HG03097 (cell line): Measurements from ENCODE around the gene HAUS6.
"Not testable (repeated sequence)": the region's sequence is repeated elsewhere in the genome, so short reads cannot be mapped to it uniquely, and the experiment has no call there.

Experiments
- ATAC-seq: cut with Tn5 transposase; IDR thresholded peaks from one replicate; pipeline ENCODE4 v1.9.1; 2021; ENCODE audit not compliant: unreplicated experiment, low FRiP score

Gene HAUS6

DNA sequence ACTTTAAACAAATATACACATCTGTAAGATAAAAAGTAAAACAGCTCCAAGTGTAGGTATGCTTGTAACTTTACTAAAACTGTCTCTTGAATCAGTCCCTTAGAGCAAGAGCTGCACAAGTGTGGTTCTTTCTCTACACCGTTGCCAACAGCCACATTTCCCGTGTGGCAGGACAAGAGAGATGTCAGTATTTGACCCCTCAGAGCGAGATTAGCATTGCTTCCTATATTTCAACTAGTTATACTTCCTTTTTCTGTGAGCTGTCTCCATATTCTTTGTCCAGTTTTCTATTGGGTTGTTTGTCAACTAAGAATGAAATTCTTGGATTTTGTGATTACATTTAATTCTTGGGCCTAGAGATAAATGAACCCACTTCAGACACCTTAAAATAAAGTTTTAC lies 16.5 kb upstream of the HAUS6 start:
- no peak for ATAC-seq

DNA sequence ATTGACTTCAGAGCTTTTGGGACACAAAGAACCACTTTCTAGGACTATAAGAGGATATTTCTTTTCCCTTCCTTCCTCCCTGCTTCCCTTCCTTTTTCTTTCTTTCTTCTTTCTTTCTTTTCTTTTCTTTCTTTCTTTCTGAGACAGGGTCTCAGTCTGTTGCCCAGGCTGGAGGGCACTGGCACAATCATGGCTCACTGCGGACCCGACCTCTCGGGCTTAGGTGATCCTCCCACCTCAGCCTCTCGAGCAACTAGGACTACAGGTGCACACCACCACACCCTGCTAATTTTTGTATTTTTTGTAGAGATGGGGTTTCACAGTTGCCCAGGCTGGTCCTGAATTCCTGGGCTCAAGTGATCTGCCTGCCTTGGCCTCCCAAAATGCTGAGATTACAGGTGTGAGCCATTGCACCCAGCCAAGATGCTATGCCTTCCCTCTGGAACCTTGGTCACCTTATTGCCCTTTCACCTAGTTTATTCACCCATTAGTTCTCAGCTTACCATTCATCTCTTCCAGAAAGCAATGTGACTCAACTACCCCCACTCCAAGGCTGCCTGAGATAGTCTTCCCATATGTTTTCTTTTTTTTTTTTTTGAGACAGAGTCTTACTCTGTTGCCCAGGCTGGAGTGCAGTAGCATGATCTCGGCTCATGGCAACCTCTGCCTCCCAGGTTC lies 14.5 kb upstream of the HAUS6 start:
- no peak for ATAC-seq

DNA sequence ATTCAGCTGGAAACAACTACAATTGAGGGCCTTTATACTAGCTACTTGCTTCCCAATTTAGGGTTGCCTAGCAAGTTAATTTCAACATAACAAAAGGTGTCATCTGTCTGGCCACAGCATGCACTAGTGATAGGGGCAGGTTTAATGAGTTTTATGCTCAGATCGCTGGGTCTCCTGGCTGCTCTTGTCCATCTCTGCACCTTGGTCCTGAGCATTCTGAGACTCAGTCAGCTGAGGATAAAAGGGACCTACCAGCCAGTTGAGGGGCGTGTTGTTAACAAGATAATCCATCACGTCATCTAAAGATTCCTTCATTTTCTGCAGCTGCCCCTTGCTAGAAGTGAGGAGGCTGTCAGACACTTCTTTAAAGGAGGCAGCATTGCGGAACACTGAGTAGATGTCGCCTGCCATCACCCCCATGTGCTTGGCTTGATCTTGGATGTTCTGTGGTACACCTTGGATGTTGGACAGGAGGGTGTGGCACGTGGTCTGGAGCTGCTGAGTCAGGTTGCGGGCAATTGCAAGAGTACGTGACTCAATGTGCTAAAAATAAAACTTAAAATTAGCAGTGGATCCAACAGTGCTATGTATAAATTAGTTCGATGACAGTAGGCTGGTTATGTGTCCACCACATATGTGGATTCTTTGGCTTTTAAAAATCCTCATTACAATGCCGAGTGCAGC lies 13.5 kb upstream of the HAUS6 start:
- ATAC-seq = no peak

DNA sequence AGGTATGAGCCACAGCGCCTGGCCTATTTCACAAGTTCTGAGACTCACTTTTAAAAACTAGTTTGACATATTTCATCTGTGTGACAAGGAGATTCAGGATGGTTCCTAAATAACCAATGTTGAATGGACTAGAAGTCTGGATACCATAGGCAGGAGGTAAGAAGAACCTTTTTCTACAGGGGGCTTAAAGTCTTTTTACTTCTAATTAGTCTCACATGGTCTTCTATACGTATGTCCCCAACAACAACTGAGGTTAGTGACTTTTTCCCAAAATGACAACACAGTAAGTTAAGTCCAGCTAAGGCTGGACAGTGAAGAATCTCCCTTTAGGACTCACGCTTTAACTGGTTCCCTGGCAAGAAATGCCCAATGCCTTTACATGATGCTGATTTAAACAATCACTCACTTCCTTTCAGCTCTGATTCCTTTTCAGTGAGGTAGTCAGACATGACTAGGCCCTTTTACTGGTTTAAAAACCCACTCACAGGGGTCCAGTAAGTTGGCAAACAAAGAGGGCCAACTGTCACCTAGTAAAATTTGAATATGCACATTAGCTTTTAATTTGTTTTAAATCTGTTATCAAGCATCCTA lies 12.1 kb upstream of the HAUS6 start:
- no peak for ATAC-seq

DNA sequence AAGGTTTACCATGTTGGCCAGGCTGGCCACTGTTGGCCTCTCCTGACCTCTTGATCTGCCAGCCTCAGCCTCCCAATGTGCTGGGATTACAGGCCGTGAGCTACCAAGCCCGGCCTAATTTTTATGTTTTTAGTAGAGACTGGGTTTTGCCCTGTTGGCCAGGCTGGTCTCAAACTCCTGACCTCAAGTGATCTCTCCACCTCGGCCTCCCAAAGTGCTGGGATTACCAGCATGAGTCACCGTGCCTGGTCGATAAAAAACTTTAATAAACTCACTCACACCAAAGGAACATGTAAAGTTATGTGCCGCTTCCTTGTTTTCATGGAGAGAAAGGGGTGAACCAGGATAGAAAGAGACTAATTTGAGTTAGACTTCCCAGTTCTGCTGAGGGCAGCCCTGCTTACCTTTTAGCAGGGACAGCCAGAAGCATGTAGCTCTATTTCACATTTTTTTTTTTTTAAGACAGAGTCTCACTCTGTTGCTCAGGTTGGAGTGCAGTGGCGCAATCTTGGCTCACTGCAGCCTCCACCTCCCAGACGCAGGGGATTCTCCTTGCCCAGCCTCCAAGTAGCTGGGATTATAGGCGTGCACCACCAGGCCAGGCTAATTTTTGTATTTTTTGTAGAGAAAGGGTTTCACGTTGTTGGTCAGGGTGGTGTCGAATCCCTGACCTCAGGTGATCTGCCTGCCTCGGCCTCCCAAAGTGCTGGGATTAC lies 11.4 kb upstream of the HAUS6 start:
- ATAC-seq = no peak

DNA sequence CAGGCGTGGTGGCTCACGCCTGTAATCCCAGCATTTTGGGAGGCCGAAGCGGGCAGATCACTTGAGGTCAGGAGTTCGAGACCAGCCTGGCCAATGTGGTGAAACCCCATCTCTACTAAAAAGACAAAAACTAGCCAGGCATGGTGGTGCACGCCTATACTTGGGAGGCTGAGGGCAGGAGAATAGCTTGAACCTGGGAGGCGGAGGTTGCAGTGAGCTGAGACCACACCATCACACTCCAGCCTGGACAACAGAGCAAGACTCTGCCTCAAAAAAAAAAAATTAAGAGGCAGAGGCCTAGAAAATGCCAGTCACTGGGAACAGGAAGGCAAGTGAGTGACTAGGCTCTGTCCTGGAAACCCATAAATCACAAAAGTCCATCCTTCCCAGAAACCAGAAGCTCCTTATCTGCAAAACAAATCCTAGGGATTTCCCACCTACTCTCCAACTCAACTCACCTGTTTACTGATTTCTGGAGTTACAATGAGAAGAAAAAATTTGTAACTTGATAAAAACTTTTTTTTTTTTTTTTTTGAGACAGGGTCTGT lies 10.4 kb upstream of the HAUS6 start:
- ATAC-seq = not testable (repeated sequence)

DNA sequence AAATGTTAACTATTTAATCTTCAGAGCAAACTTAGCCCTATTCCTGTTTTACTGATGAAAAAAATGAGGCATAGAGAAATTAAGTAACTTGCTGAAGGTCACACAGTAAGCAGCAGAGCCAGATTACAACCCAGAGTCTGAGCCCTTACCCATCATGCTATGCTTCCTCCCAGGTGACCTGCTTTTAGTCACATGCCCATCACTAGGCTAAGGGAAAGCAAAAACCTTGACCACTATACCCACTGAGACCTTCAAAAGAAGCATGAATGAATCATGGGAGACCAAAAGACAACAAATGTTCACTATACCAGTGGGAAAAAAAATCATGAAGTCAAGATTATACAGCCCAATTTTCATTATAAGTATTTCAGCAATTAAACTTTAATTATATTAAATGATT lies 5.3 kb upstream of the HAUS6 start:
- ATAC-seq = no peak

DNA sequence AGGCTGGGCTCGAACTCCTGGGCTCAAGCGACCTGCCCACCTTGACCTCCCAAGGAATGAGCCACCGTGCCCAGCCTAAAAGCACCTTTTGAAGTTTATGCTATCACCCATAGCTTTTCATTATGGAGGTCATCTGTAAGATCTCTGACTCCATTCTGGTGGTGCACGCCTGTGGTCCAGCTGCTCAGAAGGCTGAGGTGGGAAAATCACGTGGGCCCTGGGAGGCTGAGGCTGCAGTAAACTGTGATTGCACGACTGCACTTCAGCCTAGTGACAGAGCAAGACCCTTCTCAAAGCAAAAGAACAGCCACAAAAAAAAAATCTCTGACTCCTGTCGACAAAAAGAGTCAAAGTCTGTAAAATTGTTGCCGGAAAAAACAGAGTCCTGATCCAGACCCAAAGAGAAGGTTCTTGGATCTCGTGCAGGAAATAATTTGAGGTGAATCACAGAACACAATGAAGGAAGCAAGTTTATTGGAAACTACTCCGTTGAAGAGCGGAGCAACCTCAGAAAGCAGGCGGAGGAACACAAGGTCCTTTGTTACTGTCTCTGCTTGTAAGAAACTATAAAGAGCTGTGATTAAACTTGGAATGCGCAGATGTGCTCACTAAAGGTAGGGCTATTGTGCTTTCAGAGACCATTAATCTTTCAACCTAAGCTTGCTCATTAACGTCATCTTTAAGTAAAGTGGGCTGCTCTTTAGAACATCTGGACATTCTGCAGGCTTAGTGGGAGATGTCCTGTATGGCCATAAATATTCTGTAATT lies 2.0 kb upstream of the HAUS6 start:
- ATAC-seq = no peak

DNA sequence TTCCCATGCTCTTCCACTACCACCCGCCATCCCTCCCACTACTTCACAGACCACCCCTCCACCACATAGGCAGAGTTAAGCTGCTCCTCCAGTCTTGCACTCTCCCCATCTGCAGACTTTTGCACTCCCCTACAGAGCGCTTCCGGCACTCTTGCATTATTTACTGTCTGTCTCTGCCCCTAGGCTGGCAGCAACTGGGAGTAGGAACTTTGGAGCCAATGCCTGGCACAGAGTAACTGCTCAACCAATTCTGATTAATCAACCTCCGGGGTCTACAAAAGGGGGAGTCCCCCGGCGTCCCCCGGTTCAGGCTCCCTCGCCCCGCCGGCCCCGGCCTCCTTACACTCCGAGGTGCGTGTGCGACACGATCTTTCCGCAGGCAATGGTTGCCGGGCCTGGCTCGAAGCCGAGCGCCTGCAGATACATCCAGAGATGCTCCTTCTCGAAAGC lies 498 bp downstream of the HAUS6 start:
- peak; percentile 19 for ATAC-seq

DNA sequence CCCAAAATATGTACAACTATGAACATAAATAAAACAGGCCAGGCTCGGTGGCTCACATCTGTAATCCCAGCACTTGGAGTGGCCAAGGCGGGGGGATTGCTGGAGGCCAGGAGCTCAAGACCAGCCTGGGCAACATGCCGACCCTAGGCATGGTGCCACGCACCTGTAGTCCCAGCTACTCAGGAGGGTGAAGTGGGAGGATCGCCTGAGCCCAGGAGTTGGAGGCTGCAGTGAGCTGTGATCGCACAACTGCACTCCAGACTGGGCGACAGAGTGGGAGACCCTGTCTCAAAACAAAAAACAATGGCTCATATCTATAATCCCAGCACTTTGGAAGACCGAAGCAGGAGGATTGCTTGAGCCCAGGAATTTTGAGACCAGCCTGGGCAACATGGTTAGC lies 1.5 kb downstream of the HAUS6 start:
- no peak for ATAC-seq

DNA sequence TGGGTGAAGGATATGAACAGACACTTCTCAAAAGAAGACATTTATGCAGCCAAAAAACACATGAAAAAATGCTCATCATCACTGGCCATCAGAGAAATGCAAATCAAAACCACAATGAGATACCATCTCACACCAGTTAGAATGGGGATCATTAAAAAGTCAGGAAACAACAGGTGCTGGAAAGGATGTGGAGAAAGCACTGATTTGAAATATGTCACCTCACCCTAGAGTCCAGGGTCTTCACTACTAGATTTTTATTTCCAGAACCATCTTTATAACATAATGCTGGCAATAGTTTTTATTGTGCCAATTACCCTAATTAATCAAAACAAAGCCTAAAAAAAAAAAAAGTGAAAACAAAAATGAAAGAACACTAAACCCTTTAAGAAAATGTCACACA lies 5.3 kb downstream of the HAUS6 start:
- not testable (repeated sequence) for ATAC-seq

DNA sequence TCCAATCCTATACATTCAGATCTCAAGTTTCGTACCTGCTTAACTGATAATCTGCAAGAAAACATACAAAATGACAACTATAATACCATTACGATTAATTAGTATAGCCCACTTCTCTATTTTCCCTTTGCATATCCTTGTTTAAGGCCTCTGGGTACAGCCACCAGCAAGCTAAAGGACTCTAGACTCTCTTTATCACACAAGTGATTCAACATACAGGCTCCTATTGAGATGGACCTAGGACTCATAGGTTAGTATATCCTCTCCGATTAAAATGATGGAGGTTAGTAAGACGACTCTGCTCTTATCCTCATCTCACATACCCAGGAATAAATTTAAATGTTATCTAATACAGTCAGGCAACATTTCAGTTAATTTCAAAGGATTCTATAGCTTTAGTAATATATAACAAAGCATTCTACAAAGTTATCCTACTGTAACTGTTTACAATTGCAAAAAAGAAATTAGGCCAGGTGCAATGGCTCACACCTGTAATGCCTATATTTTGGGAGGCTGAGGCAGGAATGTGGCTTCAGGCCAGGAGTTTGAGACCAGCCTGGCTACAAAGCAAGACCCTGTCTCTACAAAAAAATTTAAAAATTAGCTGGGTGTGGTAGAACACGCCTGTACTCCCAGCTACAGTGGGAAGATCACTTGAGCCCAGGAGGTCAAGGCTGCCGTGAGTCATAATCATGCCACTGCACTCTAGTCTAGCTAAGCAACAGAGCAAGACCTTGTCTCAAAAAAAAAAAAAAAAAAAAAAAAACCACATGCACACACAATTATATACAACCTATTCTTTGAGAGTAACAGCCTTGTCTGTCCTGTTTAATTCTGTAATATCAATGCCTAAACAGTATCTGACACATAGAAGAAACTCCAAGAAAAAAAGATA lies 15.4 kb downstream of the HAUS6 start:
- no peak for ATAC-seq

DNA sequence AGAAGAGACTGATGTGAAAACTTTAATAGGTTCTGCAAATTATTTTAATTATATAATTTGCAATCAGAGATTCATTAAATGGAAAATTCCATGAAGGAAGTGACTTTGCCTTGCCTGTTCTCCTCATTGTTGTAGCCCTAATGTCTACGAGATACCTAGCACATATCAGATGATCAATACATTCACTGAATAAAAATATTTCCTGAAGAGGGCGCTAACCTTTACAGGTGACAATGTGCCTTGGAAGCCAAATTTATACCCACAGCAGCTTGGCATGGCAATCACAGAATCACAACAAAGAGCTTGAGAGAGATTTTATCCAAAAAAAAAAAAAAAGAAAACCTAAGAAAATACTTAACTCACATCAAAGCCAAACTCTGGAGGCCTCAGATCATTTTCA lies 17.4 kb downstream of the HAUS6 start:
- no peak for ATAC-seq

DNA sequence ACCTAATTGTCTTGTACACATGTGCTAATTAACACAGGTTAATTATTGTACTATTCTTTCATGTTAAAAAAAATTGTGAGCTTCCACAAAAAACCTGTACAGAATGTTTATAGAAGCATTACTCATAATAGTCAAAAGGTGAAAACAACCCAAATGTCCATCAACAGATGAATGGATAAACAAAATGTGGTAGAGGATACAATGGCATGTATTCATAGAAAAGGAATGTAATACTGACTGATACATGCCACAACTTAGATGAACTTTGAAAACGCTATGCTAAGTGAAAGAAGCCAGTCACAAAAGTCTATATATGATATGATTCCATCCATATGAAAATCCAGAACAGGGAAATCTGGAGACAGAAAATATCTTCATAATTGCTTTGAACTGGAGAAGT lies 27.9 kb downstream of the HAUS6 start:
- ATAC-seq = no peak

DNA sequence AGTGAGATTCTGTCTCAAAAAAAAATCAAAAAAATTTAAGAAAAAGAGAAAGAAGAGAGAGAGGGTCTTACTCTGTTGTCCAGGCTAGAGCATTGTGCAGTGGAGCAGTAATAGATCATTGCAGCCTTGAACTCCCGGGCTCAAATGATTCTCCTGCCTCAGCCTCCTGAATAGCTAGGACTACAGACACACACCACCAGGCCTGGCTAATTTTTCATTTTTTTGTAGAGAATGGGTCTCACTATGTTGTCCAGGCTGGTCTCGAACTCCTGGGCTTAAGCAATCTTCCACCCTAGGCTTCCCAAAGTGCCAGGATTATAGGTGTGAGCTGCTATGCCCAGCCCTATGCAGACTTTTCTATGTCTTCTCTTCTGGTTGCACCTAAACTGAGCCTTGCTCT lies 28.5 kb downstream of the HAUS6 start:
- no peak for ATAC-seq

DNA sequence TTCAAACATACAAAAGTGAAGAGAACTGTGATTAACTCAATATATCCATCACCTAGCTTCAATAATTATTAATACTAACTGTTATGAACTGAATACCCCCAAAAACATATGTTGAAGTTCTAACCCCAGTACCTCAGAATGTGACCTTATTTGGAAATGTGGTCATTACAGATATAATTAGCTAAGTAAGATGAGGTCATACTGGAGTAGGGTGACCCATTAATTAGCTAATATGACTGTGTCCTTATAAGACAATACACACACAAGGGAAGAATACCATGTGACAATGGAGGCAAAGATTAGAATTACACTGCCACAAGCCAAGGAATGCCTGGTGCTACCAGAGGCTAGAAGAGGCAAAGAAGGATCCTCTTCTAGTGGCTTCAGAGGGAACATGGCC lies 45.7 kb downstream of the HAUS6 start:
- no peak for ATAC-seq

DNA sequence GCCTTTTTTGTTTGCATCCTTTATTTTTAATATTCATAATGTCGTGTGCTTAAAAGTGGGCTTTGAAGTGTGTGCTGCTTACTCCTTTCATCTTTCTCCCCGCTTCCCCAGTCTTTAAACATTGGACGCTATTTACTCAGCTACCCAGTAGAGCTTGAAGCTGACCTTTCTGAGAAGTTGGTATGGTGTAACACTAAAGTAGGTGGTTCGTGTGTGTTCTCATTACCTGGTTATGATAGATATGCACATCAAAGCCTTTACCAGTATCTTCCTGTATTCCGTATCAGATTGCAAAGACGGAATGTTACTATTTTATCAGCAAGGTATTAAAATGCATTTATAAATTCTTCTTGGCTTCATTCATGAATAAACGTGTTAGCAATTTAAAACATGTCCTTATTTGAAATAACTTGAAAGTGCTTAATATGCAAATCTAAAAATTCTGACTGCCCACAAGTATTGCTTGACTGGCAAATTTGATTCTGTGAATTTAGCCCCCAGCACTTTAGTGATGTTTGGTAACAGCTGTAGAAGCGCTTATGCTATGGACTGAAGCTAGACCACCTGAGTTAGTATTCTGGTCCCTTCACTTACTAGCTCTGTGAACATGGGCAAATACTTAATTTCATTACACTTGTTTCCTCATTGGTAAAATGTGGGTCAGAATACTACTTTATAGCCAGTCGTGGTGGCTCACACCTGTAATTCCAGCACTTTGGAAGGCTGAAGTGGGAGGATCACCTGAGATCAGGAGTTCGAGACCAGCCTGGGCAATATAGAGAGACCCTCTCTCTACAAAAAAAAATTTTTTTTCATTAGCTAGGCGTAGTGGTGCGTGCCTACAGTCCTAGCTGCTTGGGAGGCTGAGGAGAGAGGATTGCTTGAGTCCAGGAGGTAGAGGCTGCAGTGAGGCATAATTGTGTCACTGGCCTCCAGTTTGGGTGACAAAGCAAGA lies 51.8 kb downstream of the HAUS6 start:
- ATAC-seq = no peak

DNA sequence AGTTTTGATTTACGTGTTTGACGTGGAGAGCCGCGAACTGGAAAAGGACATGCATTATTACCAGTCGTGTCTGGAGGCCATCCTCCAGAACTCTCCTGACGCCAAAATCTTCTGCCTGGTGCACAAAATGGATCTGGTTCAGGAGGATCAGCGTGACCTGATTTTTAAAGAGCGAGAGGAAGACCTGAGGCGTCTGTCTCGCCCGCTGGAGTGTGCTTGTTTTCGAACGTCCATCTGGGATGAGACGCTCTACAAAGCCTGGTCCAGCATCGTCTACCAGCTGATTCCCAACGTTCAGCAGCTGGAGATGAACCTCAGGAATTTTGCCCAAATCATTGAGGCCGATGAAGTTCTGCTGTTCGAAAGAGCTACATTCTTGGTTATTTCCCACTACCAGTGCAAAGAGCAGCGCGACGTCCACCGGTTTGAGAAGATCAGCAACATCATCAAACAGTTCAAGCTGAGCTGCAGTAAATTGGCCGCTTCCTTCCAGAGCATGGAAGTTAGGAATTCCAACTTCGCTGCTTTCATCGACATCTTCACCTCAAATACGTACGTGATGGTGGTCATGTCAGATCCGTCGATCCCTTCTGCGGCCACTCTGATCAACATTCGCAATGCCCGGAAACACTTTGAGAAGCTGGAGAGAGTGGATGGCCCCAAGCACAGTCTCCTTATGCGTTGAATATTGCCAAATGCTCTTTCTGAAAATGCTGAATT lies 52.6 kb downstream of the HAUS6 start:
- no peak for ATAC-seq
